DOHH2 (cell line): ENCODE results near the gene HOXC6.

ENCODE experiments used
- H3F3A ChIP-seq: fragments of 200-600 bp; sonication (generic), shearing (Covaris generic); 2 replicates; pipeline ENCODE4 v1.6.0; 2016; ENCODE audit warnings: antibody characterized with exemption, mild to moderate bottlenecking; ENCODE audit not compliant: control insufficient read depth, insufficient read depth
- H3K27ac ChIP-seq: fragments of 200-600 bp; sonication (generic); 2 replicates; pipeline ENCODE4 v1.5.1; 2014; ENCODE audit warnings: low read depth, mild to moderate bottlenecking, low read length, moderate library complexity
- H3K27me3 ChIP-seq: fragments of 200-600 bp; sonication (generic); 2 replicates; pipeline ENCODE4 v1.6.1; 2014; ENCODE audit warnings: mild to moderate bottlenecking, low read length, mixed read lengths; ENCODE audit not compliant: control insufficient read depth
- H3K36me3 ChIP-seq: fragments of 200-600 bp; sonication (generic); 2 replicates; pipeline ENCODE4 v1.6.1; 2014; ENCODE audit warnings: mild to moderate bottlenecking, low read length, moderate library complexity, mixed read lengths; ENCODE audit not compliant: control insufficient read depth
- H3K4me1 ChIP-seq: fragments of 200-600 bp; sonication (generic); 2 replicates; pipeline ENCODE4 v1.6.1; 2014; ENCODE audit warnings: mild to moderate bottlenecking, low read length, mixed read lengths; ENCODE audit not compliant: control insufficient read depth
- H3K4me2 ChIP-seq: fragments of 200-600 bp; sonication (generic); 2 replicates; pipeline ENCODE4 v1.6.0; 2014; ENCODE audit warnings: mild to moderate bottlenecking, low read length, moderate library complexity
- H3K4me3 ChIP-seq: fragments of 200-600 bp; sonication (generic); 2 replicates; pipeline ENCODE4 v1.5.1; 2014; ENCODE audit warnings: mild to moderate bottlenecking, low read length, mixed read lengths
- H3K79me2 ChIP-seq: fragments of 200-600 bp; sonication (generic); 2 replicates; pipeline ENCODE4 v1.6.1; 2014; ENCODE audit warnings: mild to moderate bottlenecking, low read length, mixed read lengths; ENCODE audit not compliant: control insufficient read depth
- H3K9me2 ChIP-seq: fragments of 200-600 bp; sonication (generic); replicated peaks from 2 replicates; pipeline ENCODE4 v1.6.1; 2014; ENCODE audit warnings: mild to moderate bottlenecking, low read length, mixed read lengths; ENCODE audit not compliant: control insufficient read depth
- H3K9me3 ChIP-seq: fragments of 200-600 bp; sonication (generic); 2 replicates; pipeline ENCODE4 v1.6.1; 2014; ENCODE audit warnings: antibody characterized with exemption, low read length, mixed read lengths; ENCODE audit not compliant: control insufficient read depth, insufficient read depth
- H4K20me1 ChIP-seq: fragments of 200-600 bp; sonication (generic); 2 replicates; pipeline ENCODE4 v1.6.0; 2014; ENCODE audit warnings: low read depth, mild to moderate bottlenecking, antibody characterized with exemption, low read length, moderate library complexity; ENCODE audit not compliant: control insufficient read depth, insufficient read depth
- CTCF ChIP-seq: fragments of 200-600 bp; sonication (generic); IDR thresholded peaks from one replicate; pipeline ENCODE4 v1.5.1; 2014; ENCODE audit warnings: antibody characterized with exemption, mild to moderate bottlenecking, low read depth, low read length; ENCODE audit not compliant: poor library complexity, severe bottlenecking
- EZH2phosphoT487 ChIP-seq: fragments of 200-600 bp; sonication (generic); IDR thresholded peaks from 2 replicates; pipeline ENCODE4 v1.6.1; 2017; ENCODE audit warnings: borderline replicate concordance, mild to moderate bottlenecking, antibody characterized with exemption, low read length, moderate library complexity, mixed read lengths

The HOXC6 gene

DNA sequence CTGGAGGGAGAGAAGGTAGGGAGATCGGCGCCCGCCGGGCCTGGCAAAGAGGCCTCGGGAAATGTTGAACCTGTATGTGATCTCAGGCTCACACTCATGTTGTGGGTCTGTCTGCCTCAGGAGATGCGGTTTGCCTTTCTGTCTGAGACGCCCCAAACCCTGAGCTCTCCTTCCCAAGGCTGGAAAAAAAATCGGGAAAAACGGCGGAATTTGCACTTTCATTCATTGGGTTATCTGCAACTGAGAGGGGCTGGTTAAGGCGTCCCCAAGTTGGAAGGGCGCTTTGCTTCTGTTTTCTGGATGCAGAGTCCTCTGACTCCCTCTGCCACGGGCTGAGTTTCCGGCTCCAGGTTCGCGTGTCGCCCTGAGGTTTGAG lies 33.2 kb upstream of the HOXC6 start:
- no peak overlapping the region for H3K27ac ChIP-seq

DNA sequence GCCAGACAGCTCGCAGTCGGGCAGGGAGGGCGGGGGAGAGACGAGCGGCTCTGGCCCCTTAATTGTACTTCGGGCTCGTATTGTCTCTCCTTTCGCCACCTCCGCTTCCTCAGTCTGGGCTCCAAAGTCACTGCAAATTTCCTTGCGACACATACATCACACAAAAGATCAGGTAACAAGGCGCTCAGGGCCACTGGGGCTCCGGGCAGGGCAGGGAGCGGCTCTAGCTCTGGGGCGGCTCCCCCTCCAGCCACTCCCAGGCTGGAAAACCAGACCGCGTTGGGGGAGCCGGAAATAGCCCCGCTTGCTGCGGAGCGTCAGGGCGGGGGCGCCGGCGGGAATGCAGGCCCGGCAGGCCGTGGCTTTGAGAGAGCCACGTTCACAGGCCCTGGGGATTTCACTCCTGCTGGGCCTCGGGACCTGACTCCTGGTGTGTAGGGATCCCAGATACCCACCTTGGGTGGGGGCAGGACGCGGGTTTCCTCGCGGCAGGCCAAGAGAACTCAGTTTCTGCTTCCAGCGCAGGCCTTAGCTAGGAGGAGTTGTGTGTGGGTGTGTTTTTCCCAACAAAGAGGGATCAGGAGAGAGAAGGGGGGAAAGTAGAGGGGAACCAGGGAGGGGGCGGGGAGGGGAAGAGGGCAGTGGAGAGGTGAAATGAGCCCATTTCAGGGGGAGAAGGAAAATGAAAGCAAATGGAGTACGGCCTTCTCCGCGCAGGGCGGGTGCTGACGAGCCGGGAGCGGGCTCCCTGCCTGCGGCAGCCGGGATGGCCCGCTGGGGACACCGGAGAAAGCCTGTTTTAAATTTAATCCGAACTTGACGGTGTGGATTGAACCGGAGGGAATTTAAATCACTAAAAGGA lies 32.6 kb upstream of the HOXC6 start:
- Histone ChIP-seq H3K27me3 (peaks cover 88% of the 10 kb centered on the region), H3K4me2 (peak overlapping the region; percentile 64), H3K9me2 (no peaks in the 10 kb centered on the region)

More for the DNA sequence above, 33.2 kb upstream of the HOXC6 start:
- peak overlapping the region; percentile 64 for H3K4me2 ChIP-seq
- H3K79me2 ChIP-seq, result no peaks in the 10 kb centered on the region
- no peaks in the 10 kb centered on the region for H3K36me3 ChIP-seq
- no peaks in the 10 kb centered on the region for H4K20me1 ChIP-seq
- no peaks in the 10 kb centered on the region for H3K9me2 ChIP-seq
- H3K27me3 ChIP-seq, result peaks cover 94% of the 10 kb centered on the region
- H3K4me3 ChIP-seq, result no peak overlapping the region
- H3F3A ChIP-seq, result no peaks in the 10 kb centered on the region
- TF ChIP-seq CTCF, result no peak
- TF ChIP-seq EZH2phosphoT487, result no peak
- no peaks in the 10 kb centered on the region for H3K9me3 ChIP-seq
- H3K4me1 ChIP-seq, result peaks cover 19% of the 10 kb centered on the region

DNA sequence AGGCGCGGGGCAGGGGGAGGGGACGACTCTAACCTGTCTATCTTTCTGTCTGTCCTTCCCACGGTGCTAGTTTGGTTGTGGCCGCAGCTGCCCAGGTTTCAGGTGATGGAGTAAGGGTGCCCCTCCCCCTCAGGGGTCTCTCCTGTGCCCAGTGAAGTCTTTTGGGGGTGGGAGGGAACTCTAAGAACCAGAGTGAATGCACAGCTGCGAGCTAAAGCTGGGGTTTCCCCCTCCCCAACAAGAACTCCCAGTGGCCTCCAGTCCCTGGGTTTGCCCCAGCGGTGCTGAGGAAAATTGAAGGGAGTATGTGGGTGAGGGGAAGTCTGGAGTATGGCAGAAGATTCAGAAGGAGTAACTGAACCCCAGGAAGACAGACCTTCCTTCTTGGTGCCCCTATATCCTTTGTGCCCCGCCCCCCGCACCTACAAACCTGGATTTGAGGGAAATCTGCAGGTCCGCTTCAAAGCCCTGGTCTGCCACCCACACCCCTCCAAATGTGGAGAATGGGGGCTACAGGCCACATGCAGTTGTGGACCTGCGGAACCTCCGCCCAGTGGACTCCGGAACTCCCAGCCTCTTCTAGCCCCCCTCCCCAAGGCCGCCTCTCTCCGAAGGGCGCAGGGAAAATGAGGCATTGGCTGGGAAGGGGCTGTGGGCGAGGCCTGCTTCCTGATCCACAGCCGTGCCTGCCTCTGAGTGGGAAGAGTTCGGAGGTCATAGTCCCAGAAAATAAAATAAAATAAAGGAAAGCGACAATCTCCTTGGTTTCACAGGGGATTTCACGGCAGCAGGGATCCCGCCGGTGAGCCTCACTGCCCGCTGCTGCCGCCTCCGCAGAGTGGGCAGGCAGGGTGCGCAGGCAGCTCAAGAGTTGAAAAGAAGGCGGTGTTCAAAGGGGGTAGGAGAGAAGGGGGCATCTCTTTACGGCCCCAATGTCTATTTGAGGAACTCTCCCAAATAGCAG lies 31.7 kb upstream of the HOXC6 start:
- H3K4me2 ChIP-seq, result peak overlapping the region; percentile 64
- H3K4me1 ChIP-seq, result peaks cover 16% of the 10 kb centered on the region
- H3K4me3 ChIP-seq, result peak overlapping the region; percentile 45
- H3K27ac ChIP-seq, result no peak overlapping the region
- no peaks in the 10 kb centered on the region for H3K9me3 ChIP-seq
- no peaks in the 10 kb centered on the region for H3K79me2 ChIP-seq
- H3K36me3 ChIP-seq, result no peaks in the 10 kb centered on the region
- TF ChIP-seq EZH2phosphoT487 (no peak), CTCF (no peak)
- peaks cover 80% of the 10 kb centered on the region for H3K27me3 ChIP-seq
- no peaks in the 10 kb centered on the region for H3K9me2 ChIP-seq
- no peaks in the 10 kb centered on the region for H4K20me1 ChIP-seq
- H3F3A ChIP-seq, result no peaks in the 10 kb centered on the region

More for the DNA sequence above, 32.6 kb upstream of the HOXC6 start:
- no peaks in the 10 kb centered on the region for H3F3A ChIP-seq
- H3K4me3 ChIP-seq, result peak overlapping the region; percentile 45
- no peaks in the 10 kb centered on the region for H3K79me2 ChIP-seq
- TF ChIP-seq CTCF, result no peak
- TF ChIP-seq EZH2phosphoT487, result peak; percentile 83
- H3K9me3 ChIP-seq, result no peaks in the 10 kb centered on the region
- H3K4me1 ChIP-seq, result peaks cover 16% of the 10 kb centered on the region
- H3K27ac ChIP-seq, result no peak overlapping the region
- no peaks in the 10 kb centered on the region for H4K20me1 ChIP-seq
- no peaks in the 10 kb centered on the region for H3K36me3 ChIP-seq
